Activated naive CD8-positive, alpha-beta T cell (primary cell): Measurements from ENCODE around the gene CALML3.

ENCODE experiments used
- H3K27ac Mint-ChIP-seq: one replicate; pipeline ENCODE4 v1.8.0; 2021; ENCODE audit warnings: mixed read lengths
- H3K27me3 Mint-ChIP-seq: one replicate; pipeline ENCODE4 v1.8.0; 2021; ENCODE audit warnings: mixed read lengths
- H3K36me3 Mint-ChIP-seq: one replicate; pipeline ENCODE4 v1.8.0; 2021; ENCODE audit warnings: mixed read lengths
- H3K4me1 Mint-ChIP-seq: one replicate; pipeline ENCODE4 v1.8.0; 2021; ENCODE audit warnings: low read depth, mixed read lengths
- H3K4me3 Mint-ChIP-seq: one replicate; pipeline ENCODE4 v1.8.0; 2021; ENCODE audit warnings: mild to moderate bottlenecking, mixed read lengths
- H3K9me3 Mint-ChIP-seq: one replicate; pipeline ENCODE4 v1.8.0; 2021; ENCODE audit warnings: low read depth, mixed read lengths

CALML3 gene

DNA sequence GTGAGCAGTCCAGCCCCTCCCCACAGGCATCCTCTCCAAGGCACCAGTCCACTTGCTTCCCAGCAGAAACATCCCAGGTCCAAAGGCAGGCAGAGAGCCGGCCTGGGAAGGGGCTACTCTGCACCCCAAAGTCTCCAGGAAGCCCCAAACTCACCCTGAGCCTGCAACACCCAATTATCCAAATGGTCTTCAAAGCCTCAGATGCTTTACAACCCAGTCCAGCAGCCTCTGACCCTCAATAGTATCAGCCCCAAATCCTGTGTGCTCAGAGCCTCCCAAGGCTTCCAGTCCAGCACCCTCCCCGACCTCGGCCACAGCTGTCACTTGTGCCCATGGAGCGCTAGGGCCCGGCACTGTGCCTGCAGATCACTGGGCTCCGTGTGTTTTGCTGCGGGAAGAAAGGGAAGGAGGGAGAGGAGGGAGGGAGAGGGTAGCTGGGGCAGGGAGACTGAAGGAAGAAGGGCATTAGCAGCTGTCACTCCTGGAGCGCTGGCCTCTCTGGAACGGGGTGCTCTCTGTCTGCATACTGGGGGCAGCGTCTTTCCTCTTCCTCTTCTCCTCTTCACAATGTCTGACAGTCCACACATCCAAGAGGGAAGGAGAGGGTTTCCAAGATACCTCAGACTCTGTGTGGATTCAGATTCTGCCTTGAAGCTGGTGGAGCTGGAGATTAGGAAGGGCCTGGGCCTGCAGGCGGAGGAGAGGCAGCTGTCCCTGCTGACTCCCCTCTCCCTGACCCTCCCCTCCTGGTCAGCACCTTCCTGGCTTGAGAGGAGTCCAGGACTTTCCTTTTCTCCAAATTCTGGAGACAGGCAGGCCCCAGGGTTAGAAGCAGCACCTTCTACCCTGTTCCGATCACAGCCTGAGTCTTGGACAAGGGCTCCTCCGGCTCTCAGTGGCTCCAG, 38.6 kb upstream of the CALML3 start:
- Mint-ChIP-seq H3K27ac (no peak overlapping the region), H3K4me3 (no peak overlapping the region), H3K27me3 (no peaks in the 10 kb centered on the region), H3K36me3 (no peaks in the 10 kb centered on the region), H3K9me3 (no peaks in the 10 kb centered on the region), H3K4me1 (peaks cover 2% of the 10 kb centered on the region)

DNA sequence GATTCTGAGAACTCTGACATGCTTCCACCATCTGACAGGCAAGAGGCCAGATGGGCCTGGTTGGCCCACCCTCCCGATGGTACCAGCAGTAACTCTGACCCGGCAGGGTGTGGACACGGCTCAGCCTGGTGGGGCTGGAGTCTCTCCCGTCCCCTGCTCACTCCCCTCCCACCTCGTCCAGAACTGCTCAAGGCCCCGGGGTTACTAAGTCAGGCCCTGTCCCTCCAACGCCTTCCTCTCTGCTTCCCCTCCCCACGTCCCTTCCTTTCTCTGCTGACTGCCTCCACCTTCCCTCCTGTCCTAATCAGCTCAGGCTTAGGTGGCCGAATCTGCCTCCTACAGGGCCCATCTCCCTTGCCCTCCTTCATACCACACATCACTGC, 37.9 kb upstream of the CALML3 start:
- peaks cover 2% of the 10 kb centered on the region for H3K4me1 Mint-ChIP-seq
- H3K27ac Mint-ChIP-seq, result no peak overlapping the region
- H3K9me3 Mint-ChIP-seq, result no peaks in the 10 kb centered on the region
- H3K27me3 Mint-ChIP-seq, result no peaks in the 10 kb centered on the region
- H3K36me3 Mint-ChIP-seq, result no peaks in the 10 kb centered on the region
- H3K4me3 Mint-ChIP-seq, result no peak overlapping the region

DNA sequence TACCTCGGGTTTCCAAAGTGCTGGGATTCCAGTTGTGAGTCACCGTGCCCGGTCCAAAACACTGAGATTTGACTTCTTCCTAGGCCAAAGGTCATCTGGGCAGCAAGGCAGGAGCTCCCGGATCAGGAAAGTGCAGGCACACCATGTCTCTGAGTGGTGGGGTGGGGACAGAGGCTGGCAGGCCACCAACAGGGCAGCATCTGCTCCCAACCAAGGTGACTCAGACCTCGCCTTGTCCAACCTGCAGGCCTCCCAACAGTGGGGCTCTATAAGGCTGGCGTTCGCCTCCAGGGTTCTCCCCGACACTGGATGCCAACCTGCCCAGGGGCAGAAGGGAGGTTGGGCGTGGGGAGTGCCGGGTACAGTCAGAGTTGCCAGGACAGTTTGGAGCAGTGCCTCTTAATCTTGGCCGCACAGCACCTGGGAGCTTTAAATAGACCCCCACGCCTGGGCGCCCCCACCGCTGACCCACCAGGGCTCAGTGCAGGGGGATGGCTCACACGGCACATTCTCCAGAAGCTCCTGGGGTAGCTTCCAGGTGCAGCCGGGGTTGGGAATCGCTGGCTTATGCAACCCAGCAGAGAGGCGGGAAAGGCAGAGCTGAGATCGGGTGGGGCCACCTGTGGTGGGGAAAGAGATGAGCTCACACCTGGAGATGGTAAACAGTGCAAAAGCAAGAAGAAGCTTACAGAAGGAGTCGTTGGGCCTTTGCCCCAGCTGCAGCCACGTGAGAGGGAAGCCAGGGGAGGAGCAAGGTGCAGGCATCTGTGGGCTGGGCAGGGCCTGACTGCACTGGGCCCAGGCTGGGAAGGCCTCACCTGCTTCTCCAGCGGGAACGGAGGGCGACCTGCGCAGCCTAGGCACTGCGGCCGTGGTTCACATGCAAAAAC, 36.2 kb upstream of the CALML3 start:
- H3K27ac Mint-ChIP-seq, result no peak overlapping the region
- no peaks in the 10 kb centered on the region for H3K9me3 Mint-ChIP-seq
- H3K4me3 Mint-ChIP-seq, result no peak overlapping the region
- no peaks in the 10 kb centered on the region for H3K36me3 Mint-ChIP-seq
- H3K4me1 Mint-ChIP-seq, result peaks cover 2% of the 10 kb centered on the region
- H3K27me3 Mint-ChIP-seq, result no peaks in the 10 kb centered on the region

DNA sequence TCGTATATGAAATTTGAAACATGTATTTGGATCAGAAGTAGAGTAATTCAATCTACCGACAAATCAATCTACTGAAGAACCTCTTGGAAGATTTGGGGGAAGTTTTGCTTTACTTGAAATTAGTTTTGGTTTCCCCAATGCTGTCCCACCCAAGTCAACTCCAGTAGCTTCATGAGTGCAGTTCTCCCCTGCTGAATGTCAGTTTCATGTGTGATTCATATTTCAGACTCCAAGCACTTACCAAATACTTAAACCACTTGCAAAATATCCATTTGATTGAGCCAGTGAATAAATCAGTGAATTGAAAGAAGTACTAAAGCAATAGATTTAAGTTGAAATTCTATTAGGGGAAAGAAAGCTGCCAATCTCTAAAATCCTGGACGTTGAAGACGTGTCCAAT, 34.7 kb upstream of the CALML3 start:
- Mint-ChIP-seq H3K4me3 (no peak overlapping the region), H3K36me3 (no peaks in the 10 kb centered on the region), H3K9me3 (no peaks in the 10 kb centered on the region), H3K4me1 (peaks cover 2% of the 10 kb centered on the region), H3K27me3 (no peaks in the 10 kb centered on the region), H3K27ac (no peak overlapping the region)

DNA sequence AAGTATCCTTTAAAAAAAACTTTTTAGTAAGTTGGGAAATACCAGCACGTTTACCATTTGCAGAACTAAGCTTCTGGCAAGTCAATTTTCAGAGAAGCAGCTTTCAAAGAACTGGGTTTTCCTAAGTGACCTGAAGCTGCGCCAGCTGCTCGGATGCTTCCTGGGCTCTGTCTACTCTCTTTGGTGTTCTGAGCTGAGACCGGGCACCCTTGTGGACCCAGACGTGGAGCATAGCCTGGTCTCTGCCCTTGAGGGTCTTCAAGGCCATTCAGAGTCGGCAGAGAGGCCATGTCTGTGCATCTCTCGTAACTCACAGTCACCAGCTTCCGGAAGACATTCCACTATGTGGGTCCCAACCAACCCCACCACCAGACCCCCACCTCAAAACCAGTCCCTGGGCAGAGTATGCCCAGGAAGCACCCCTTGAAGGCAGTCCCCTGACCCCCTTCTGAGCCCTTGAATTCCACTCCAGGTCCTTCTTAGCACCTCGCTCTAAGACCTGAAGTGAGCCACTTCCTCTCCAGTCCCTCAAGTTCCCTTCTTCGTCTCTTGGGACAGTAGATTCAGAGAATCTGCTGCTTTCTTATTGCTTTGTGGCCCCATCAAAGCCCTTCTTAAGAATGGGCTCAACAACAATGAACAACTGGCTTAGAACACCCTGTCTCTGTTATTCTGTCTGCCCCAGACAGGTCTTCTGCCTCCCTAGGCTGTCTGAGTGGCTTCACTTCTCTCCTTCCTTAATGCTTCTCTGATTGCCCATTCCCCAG, 33.9 kb upstream of the CALML3 start:
- no peak overlapping the region for H3K4me3 Mint-ChIP-seq
- no peaks in the 10 kb centered on the region for H3K9me3 Mint-ChIP-seq
- H3K36me3 Mint-ChIP-seq, result no peaks in the 10 kb centered on the region
- peaks cover 2% of the 10 kb centered on the region for H3K4me1 Mint-ChIP-seq
- no peak overlapping the region for H3K27ac Mint-ChIP-seq
- H3K27me3 Mint-ChIP-seq, result no peaks in the 10 kb centered on the region

DNA sequence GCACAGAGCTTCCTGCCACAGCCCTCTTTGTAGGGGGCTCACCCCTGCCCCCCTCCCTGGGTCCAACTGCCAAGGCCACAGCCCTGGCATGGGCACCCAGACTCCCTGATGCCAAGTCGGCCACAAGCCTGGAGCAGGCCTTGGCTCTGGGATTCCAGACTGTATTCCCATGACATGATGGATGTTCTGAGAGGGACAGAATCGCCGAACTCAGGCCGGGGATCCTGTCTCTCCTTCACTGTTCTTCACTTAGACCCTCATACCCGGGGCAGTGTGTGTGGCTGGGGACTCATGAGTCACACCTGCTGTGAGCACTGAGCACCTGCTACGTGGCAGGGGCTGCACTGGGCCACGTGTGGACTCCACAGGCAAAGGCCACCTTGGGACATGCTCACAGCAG, 33.3 kb upstream of the CALML3 start:
- H3K36me3 Mint-ChIP-seq, result no peaks in the 10 kb centered on the region
- H3K4me1 Mint-ChIP-seq, result peaks cover 2% of the 10 kb centered on the region
- H3K9me3 Mint-ChIP-seq, result no peaks in the 10 kb centered on the region
- no peak overlapping the region for H3K27ac Mint-ChIP-seq
- no peaks in the 10 kb centered on the region for H3K27me3 Mint-ChIP-seq
- no peak overlapping the region for H3K4me3 Mint-ChIP-seq

DNA sequence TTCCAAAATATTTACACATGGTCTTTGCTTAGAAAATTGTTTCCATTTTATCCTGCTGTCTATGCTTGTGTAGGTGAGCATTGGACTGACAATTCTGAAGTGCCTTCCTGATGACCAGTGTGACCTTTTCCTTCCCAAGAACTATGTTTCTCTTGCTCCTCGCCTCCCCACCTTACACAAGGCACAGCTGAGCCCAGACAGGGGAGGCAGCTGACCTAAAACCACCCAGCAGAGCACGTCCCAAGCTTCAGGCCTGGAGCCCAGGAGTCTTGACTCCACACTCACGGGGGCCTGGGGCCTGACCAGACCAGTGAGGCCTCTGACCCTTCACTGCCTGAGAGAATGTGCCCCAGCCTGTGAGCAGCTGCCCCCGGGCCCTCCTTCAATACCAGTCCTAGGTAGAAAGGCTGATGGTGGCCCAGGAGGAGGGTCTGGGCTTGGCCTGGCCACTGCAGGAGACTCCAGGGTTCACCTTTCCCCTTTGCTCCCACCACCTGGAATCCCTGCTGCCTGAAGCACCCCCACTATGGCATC, 32.4 kb upstream of the CALML3 start:
- no peak overlapping the region for H3K4me3 Mint-ChIP-seq
- H3K27me3 Mint-ChIP-seq, result no peaks in the 10 kb centered on the region
- H3K27ac Mint-ChIP-seq, result no peak overlapping the region
- peaks cover 2% of the 10 kb centered on the region for H3K4me1 Mint-ChIP-seq
- no peaks in the 10 kb centered on the region for H3K36me3 Mint-ChIP-seq
- no peaks in the 10 kb centered on the region for H3K9me3 Mint-ChIP-seq

DNA sequence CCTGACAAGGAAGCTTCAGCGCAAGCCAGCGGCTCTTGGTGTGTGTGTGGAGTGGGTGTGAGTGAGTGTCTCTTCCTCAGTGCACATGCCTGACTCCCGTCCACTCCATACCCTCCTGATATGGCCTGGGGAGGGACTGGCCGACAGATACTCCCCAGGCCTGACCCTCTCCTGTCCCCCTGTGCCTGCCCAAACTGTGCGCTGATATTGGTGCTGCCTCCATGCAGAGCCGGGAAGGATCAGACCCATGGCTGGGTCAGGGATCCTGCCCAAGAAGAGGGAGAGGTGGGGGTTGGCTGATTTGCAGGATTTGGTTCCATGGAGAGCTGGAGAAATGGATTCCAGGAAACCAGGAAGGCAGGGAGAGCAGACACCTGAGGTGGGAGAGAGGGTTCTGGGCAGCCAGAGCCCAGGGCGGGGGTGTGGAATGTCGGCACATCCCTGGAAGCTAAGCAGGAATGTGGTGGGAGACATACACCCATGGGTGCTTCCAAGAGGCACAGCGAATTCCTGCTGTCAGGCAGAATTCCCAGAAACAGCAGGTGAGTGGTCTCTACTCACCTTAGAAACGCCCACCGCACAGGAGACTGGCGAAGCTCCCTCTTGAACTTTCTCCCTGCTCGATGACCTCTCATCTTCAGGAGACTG, 31.7 kb upstream of the CALML3 start:
- H3K4me3 Mint-ChIP-seq, result no peak overlapping the region

DNA sequence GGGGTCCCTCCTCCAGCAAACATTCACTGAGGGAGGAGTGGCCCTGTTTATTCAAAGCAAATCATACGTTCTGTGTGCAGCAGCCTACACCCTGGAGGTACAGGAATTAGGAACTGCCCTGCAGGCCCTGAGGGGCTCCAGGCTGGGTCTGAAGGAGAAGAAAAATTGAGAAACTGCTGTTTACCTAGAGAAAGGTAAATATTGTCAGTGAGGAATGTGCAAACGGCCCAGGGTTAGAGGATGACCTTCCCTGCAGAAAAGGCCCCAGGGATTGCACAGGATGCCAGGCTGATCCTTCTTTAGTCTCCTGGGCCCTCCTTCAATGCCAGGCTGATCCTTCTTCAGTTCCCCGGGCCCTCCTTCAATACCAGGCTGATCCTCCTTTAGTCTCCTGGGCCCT, 31.1 kb upstream of the CALML3 start:
- H3K27ac Mint-ChIP-seq, result no peak overlapping the region
- H3K36me3 Mint-ChIP-seq, result no peaks in the 10 kb centered on the region
- H3K4me3 Mint-ChIP-seq, result no peak overlapping the region
- peaks cover 2% of the 10 kb centered on the region for H3K4me1 Mint-ChIP-seq
- no peaks in the 10 kb centered on the region for H3K27me3 Mint-ChIP-seq
- H3K9me3 Mint-ChIP-seq, result no peaks in the 10 kb centered on the region

More for the DNA sequence above, 31.7 kb upstream of the CALML3 start:
- no peaks in the 10 kb centered on the region for H3K27me3 Mint-ChIP-seq
- peaks cover 2% of the 10 kb centered on the region for H3K4me1 Mint-ChIP-seq
- H3K27ac Mint-ChIP-seq, result no peak overlapping the region
- no peaks in the 10 kb centered on the region for H3K9me3 Mint-ChIP-seq
- H3K36me3 Mint-ChIP-seq, result no peaks in the 10 kb centered on the region

DNA sequence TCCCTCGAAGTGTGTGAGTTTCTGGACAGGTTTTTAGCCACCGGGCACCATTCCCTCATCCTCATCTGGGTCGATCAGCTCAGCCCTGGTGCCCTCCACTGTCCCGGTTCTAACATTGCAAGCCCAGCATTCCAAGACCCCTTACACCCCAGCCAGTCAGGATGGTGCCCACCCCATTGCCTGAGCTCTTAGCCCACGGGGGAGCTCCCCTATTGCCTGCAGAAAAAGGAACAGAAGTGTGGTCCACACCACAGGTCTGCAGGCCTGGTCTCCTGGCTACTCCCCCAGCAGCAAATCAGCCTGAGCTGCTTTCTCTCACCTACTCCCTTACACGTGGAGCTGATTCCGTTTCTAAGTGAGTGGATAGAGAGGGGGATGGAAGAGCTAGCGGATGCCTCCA, 30.1 kb upstream of the CALML3 start:
- Mint-ChIP-seq H3K27ac (no peak overlapping the region), H3K36me3 (no peaks in the 10 kb centered on the region), H3K4me3 (no peak overlapping the region), H3K4me1 (peaks cover 1% of the 10 kb centered on the region), H3K9me3 (no peaks in the 10 kb centered on the region), H3K27me3 (no peaks in the 10 kb centered on the region)

DNA sequence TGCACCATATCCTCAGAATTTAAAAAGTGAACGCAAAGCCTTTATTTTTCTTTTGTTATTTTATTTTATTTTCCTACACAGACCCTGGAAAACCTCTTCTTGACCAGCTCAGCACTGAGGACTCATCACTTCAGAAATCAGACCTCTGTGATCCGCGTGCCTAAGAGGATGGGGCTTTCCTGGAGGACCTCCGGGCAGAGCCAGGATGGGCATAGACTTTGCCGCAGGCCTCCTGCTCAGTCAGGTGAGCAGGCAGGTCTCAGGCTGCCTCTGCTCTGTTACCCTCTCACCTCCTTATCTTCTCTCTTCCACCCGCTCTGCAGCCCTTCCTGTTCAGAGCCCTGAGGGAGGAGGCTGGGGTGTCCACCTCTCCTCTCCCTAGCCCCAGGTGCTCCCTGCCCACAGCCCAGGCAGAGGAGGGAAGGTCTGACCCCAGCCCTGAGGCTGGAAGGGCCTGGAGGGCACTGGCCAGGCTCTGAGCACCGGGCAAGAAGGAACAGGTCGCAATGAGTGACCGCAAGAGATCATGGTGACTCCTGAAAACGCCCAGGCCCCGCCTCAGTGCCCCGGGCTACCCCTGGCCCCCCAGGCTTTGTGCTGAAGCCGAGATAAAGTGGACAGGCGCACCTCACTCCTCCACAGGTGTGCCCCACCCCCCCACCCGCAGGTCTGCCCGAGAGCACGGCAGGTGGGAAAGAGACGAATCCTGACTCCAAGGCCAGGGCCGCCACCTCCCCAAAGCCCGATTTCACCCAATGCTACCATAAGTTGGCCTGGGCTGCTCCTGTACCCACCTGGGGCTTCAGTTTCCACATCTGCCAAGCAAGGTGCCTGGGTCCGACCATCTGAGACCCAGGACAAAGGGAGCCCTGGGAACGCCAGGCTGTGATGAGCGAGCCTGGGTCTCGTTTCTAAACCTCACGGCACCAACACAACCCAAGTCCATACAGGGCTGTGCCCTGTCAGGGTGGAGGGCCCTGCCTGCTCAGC, 28.2 kb upstream of the CALML3 start:
- Mint-ChIP-seq H3K4me1 (no peaks in the 10 kb centered on the region), H3K4me3 (no peak overlapping the region), H3K27me3 (no peaks in the 10 kb centered on the region), H3K36me3 (no peaks in the 10 kb centered on the region), H3K27ac (no peak overlapping the region), H3K9me3 (no peaks in the 10 kb centered on the region)

DNA sequence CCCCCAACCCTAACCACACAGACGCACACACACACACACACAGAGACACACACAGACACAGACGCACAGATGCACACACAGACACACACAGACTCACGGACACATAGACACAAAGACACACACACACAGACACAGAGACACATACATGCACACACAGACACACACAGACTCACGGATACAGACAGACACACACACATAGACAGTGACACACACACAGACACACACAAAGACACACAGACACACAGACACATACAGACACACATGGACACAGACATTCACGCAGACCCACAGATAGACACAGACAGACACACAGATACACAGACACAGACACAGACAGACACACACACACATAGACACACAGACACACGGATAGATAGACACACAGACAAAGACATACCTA, 27.5 kb upstream of the CALML3 start:
- Mint-ChIP-seq H3K4me3 (no peak overlapping the region), H3K27ac (no peak overlapping the region), H3K36me3 (no peaks in the 10 kb centered on the region), H3K27me3 (no peaks in the 10 kb centered on the region), H3K9me3 (no peaks in the 10 kb centered on the region), H3K4me1 (peaks cover 4% of the 10 kb centered on the region)

DNA sequence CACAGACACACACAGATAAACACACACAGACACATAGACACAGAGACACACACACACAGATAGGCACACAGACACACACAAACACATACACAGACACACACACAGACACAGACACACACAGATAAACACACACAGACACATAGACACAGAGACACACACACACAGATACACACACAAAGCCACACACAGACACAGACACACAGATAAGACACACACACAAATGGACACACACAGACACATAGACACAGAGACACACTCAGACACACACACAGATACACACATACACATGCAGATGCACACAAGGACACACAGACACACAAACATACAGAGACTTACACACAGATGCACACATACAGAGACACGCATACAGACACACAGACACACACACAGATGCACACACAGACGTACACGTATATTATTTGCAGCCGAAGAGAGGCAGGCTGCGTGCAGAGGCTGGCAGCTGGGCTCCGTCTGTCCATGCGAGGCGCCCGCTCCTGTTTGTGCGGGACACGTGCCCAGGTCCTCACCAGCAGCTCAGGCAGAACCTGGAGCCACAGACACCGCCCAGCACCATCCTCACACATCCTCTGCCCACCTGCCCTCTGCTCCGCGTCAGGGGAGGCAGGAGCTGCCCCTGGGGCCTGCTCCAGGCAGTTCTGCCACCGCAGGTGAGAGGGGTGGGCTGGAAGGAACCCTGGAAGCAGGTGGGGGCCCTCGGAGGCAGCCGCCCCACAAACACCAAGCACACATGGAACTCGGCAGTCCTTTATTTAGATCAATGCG, 26.6 kb upstream of the CALML3 start:
- Mint-ChIP-seq H3K9me3 (no peaks in the 10 kb centered on the region), H3K4me3 (no peak overlapping the region), H3K27ac (no peak overlapping the region), H3K36me3 (no peaks in the 10 kb centered on the region), H3K27me3 (no peaks in the 10 kb centered on the region), H3K4me1 (peaks cover 7% of the 10 kb centered on the region)
